ENCODE data around the gene FASTKD3. TPM values are rescaled to one million over a fixed set of nuclear protein-coding genes. Genes with fewer than 3 reads are reported as not detected.

FASTKD3 gene
- total and polyA plus RNA-seq, 2 of the 4 experiments (the other 2 are of a cell fraction), result 8.4 to 12.7 TPM

- BruUV-seq (replicated peaks), result no TSS peak
- no peak overlapping the region for H3K14ac ChIP-seq (replicated peaks; ENCODE audit: low read depth, low read length)
- H4K5ac ChIP-seq (ENCODE audit: low read depth, low read length), result no peak overlapping the region
- ChIA-PET POLR2A (ENCODE audit: unreplicated experiment) (no interaction called here), CTCF (interaction anchor here (0.7 to 0.8 kb wide), 2 partner anchors 18 to 840 kb away, joined by 3 to 5 read pairs; no protein-coding TSS in a partner anchor)
- H3K27me3 ChIP-seq (ENCODE audit: control insufficient read depth, insufficient read depth, low read length), result no peaks in the 10 kb centered on the region; the same call in 1 of the 2 replicates
- DNase-seq (no peak), ATAC-seq (ENCODE audit: low read depth) (peak; percentile 27; the same call in 1 of the 2 replicates)
- no peak overlapping the region for H3K4ac ChIP-seq (ENCODE audit: low read depth, low read length)
- H2BK5ac ChIP-seq (ENCODE audit: low read depth, low read length, poor library complexity, severe bottlenecking), result no peak overlapping the region
- H4K91ac ChIP-seq (ENCODE audit: insufficient read depth, low read depth, low read length), result no peak overlapping the region
- no peak overlapping the region; the same call in 1 of the 2 replicates for H3K4me2 ChIP-seq (ENCODE audit: low read depth, low read length)
- TF ChIP-seq MXI1 (IDR thresholded peaks at IDR 0.05; ENCODE audit: borderline replicate concordance, low read depth, low read length), result no peak
- no peak for TF ChIP-seq NFE2L2 (IDR thresholded peaks at IDR 0.05; ENCODE audit: low read depth, low read length)
- no peak for TF ChIP-seq CTCF (conservative IDR thresholded peaks at IDR 0.05; ENCODE audit: low read depth, low read length)
- TF ChIP-seq RCOR1 (IDR thresholded peaks at IDR 0.05; ENCODE audit: insufficient replicate concordance, low read length), result no peak
- no peak for TF ChIP-seq USF2 (IDR thresholded peaks at IDR 0.05; ENCODE audit: low read depth, low read length)
- WGBS, 2 experiments (ENCODE audit: extremely low coverage in 2 of 2, insufficient read length in 1 of 2), result 82% methylated on average over 2 of the region's 9 CpGs; no CpG with 5 or more reads in 1 of the 2 experiments
- H3K27ac ChIP-seq (ENCODE audit: insufficient read depth, low read length), result no peak overlapping the region
- H3K79me1 ChIP-seq (ENCODE audit: low read depth in 1 of 2, low read length in 2 of 2), result no peaks in the 10 kb centered on the region
- H3K56ac ChIP-seq (ENCODE audit: extremely low read depth, insufficient read depth, low read length), result no peak overlapping the region
- H3K23ac ChIP-seq (ENCODE audit: low read depth, low read length), result no peak overlapping the region
- no peak overlapping the region for H2BK120ac ChIP-seq (ENCODE audit: low read depth, low read length)
- H4K20me1 ChIP-seq (ENCODE audit: insufficient read depth, low read length), result no peaks in the 10 kb centered on the region
- no peaks in the 10 kb centered on the region for H3K9me1 ChIP-seq (ENCODE audit: insufficient read depth, low read length)
- in situ Hi-C loops (cut with MboI; ENCODE audit: low sequenced_read_pairs) (no loop called here), intact Hi-C loops (cut with micrococcal nuclease) (loop anchor here (5.0 kb wide), 1 partner anchor 1049 kb away; no protein-coding TSS in a partner anchor), dilution Hi-C loops (cut with HindIII; ENCODE audit: low sequenced_read_pairs, unreplicated experiment) (no loop called here)
- no peak overlapping the region for H3K9ac ChIP-seq (ENCODE audit: low read depth, low read length)
- no peaks in the 10 kb centered on the region for H3K9me3 ChIP-seq (ENCODE audit: control insufficient read depth, insufficient read depth, low read length)
- H3K18ac ChIP-seq (ENCODE audit: low read depth, low read length), result no peak overlapping the region
- peak overlapping the region; percentile 82 for H2AFZ ChIP-seq (replicated peaks; ENCODE audit: low read length, poor library complexity)
- H2AK9ac ChIP-seq (replicated peaks; ENCODE audit: low read depth, low read length, poor library complexity), result no peak overlapping the region
- no peak overlapping the region for H2BK15ac ChIP-seq (ENCODE audit: low read depth, low read length)
- no peaks in the 10 kb centered on the region for H3K36me3 ChIP-seq (ENCODE audit: control insufficient read depth, insufficient read depth, low read length)
- H3K4me3 ChIP-seq (ENCODE audit: insufficient read depth, low read depth, low read length), result no peak overlapping the region
- no peaks in the 10 kb centered on the region for H3K4me1 ChIP-seq (ENCODE audit: control insufficient read depth, insufficient read depth, low read length)
- no peak overlapping the region for H4K8ac ChIP-seq (ENCODE audit: low read depth in 2 of 2, low read length in 2 of 2)
- H2AK5ac ChIP-seq (ENCODE audit: low read depth, low read length), result no peak overlapping the region
- no peak overlapping the region for H2BK20ac ChIP-seq (ENCODE audit: low read depth, low read length)
Observed at GRCh38 chr5:7816535-7816901, 52.3 kb downstream of the FASTKD3 start.

Data from IMR-90 (cell line).